GM23338 (cell line): Measurements from ENCODE around the gene KRT3. TPM values are rescaled to one million over a fixed set of nuclear protein-coding genes. Genes with fewer than 3 reads are reported as not detected.
A peak's percentile ranks its signal among the peaks of the same experiment; 100 is the strongest.

ENCODE experiments used
- ATAC-seq: fragments of 200-7000 bp; cut with Tn5 transposase; 3 replicates; pipeline ENCODE4 v1.9.1; 2020
- DNase-seq: peaks from one replicate; pipeline ENCODE4 v3.0.0-alpha.2; 2015; ENCODE audit warnings: low spot score
- H2AFZ ChIP-seq: fragments of 200-600 bp; sonication (generic); 2 replicates; pipeline ENCODE4 v1.8.0; 2016; ENCODE audit warnings: antibody characterized with exemption, mild to moderate bottlenecking, moderate library complexity
- H3F3A ChIP-seq: fragments of 200-600 bp; sonication (generic); replicated peaks from 2 replicates; pipeline ENCODE4 v1.8.0; 2017; ENCODE audit warnings: antibody characterized with exemption, mixed run types, low read depth
- H3K27ac ChIP-seq: fragments of 200-600 bp; sonication (generic); 2 replicates; pipeline ENCODE4 v1.6.1; 2016; ENCODE audit warnings: low read depth
- H3K27me3 ChIP-seq: fragments of 200-600 bp; sonication (generic); 2 replicates; pipeline ENCODE4 v1.8.0; 2016; ENCODE audit warnings: mild to moderate bottlenecking, mixed run types, moderate library complexity; ENCODE audit not compliant: insufficient read depth
- H3K36me3 ChIP-seq: fragments of 200-600 bp; sonication (generic); 2 replicates; pipeline ENCODE4 v1.8.0; 2016; ENCODE audit warnings: mild to moderate bottlenecking; ENCODE audit not compliant: insufficient read depth
- H3K4me1 ChIP-seq: fragments of 200-600 bp; sonication (generic); 2 replicates; pipeline ENCODE4 v1.8.0; 2016; ENCODE audit warnings: mild to moderate bottlenecking, moderate library complexity; ENCODE audit not compliant: insufficient read depth
- H3K4me2 ChIP-seq: fragments of 200-600 bp; sonication (generic); 2 replicates; pipeline ENCODE4 v1.7.1; 2017; ENCODE audit warnings: mixed run types
- H3K4me3 ChIP-seq: fragments of 200-600 bp; sonication (generic); 2 replicates; pipeline ENCODE4 v1.6.1; 2016; ENCODE audit warnings: mixed run types
- H3K79me2 ChIP-seq: fragments of 200-600 bp; sonication (generic); replicated peaks from 2 replicates; pipeline ENCODE4 v1.8.0; 2017; ENCODE audit warnings: mild to moderate bottlenecking; ENCODE audit not compliant: insufficient read depth
- H3K9me2 ChIP-seq: fragments of 200-600 bp; sonication (generic); 2 replicates; pipeline ENCODE4 v1.8.0; 2017; ENCODE audit not compliant: insufficient read depth
- H4K20me1 ChIP-seq: fragments of 200-600 bp; sonication (generic); replicated peaks from 2 replicates; pipeline ENCODE4 v1.8.0; 2017; ENCODE audit warnings: mild to moderate bottlenecking; ENCODE audit not compliant: insufficient read depth
- H3K27ac Mint-ChIP-seq: 2 replicates; pipeline ENCODE4 v1.8.0; 2020; ENCODE audit warnings: inconsistent platforms, mild to moderate bottlenecking, moderate library complexity, mixed read lengths
- H3K27me3 Mint-ChIP-seq: 3 replicates; pipeline ENCODE4 v1.8.0; 2022; ENCODE audit warnings: low read depth, mild to moderate bottlenecking, moderate library complexity, mixed read lengths, inconsistent platforms; ENCODE audit not compliant: insufficient read depth, poor library complexity
- H3K36me3 Mint-ChIP-seq: 3 replicates; pipeline ENCODE4 v1.8.0; 2021; ENCODE audit warnings: low read depth, mild to moderate bottlenecking, inconsistent platforms, moderate library complexity, mixed read lengths
- H3K4me1 Mint-ChIP-seq: 3 replicates; pipeline ENCODE4 v1.8.0; 2020; ENCODE audit warnings: mild to moderate bottlenecking, inconsistent platforms, mixed read lengths
- H3K4me3 Mint-ChIP-seq: 3 replicates; pipeline ENCODE4 v1.8.0; 2021; ENCODE audit warnings: moderate library complexity, mild to moderate bottlenecking, inconsistent platforms, mixed read lengths
- H3K9me3 Mint-ChIP-seq: 3 replicates; pipeline ENCODE4 v1.8.0; 2020; ENCODE audit warnings: moderate library complexity, mild to moderate bottlenecking, inconsistent platforms, mixed read lengths
- CTCF ChIP-seq, 2 experiments: fragments of 200-600 bp in 1 of 2; sonication (generic) in 1 of 2; conservative IDR thresholded peaks; 2 replicates each; pipeline versions ENCODE4 v1.5.1 to v1.6.1; 2016 to 2017; ENCODE audit warnings: antibody characterized with exemption in 2 of 2, low read depth in 2 of 2, mild to moderate bottlenecking in 2 of 2, moderate library complexity in 1 of 2
- POLR2AphosphoS5 ChIP-seq: IDR thresholded peaks from 2 replicates; pipeline ENCODE4 v1.6.1; 2016; ENCODE audit warnings: antibody characterized with exemption, low read depth
- REST ChIP-seq: IDR thresholded peaks from one replicate; pipeline ENCODE4 v1.6.1; 2018; ENCODE audit warnings: antibody characterized with exemption; ENCODE audit not compliant: unreplicated experiment
- ZNF331 ChIP-seq: fragments of 250-450 bp; sonication (Bioruptor Pico); IDR thresholded peaks from 2 replicates; pipeline ENCODE4 v1.5.0; 2020; ENCODE audit warnings: low read depth, mild to moderate bottlenecking, moderate library complexity
- ZNF462 ChIP-seq: fragments of 250-450 bp; sonication (Bioruptor Pico); IDR thresholded peaks from 2 replicates; pipeline ENCODE4 v1.5.0; 2020; ENCODE audit warnings: mild to moderate bottlenecking, moderate library complexity
- polyA plus RNA-seq: library from polyadenylated mRNA; unstranded; fragments of >200 nt; fragmentation: Nextera tagmentation; extraction: Ambion mirVana; gene quantifications from 2 replicates; pipeline ENCODE4 v1.2.1, GENCODE V29; 2016
- total RNA-seq: library from RNA; depleted of rRNA; stranded (reverse); fragments of >200 nt; shearing (Covaris generic); gene quantifications from 2 replicates; pipeline ENCODE4 v1.2.3, GENCODE V29; 2014

Gene KRT3
- total and polyA plus RNA-seq, 2 experiments from 2014 or later = not detected

GRCh38 chr12:52807544-52808470 is 11.9 kb upstream of the KRT3 start:
- Mint-ChIP-seq H3K4me3 (no peak overlapping the region), H3K36me3 (no peaks in the 10 kb centered on the region), H3K27ac (no peak overlapping the region), H3K27me3 (peaks cover 8% of the 10 kb centered on the region), H3K9me3 (no peaks in the 10 kb centered on the region), H3K4me1 (peaks cover 15% of the 10 kb centered on the region; the same call in 2 of the 3 replicates)
- H3K4me1 ChIP-seq = peaks cover 13% of the 10 kb centered on the region
- peaks cover 15% of the 10 kb centered on the region for H3K9me2 ChIP-seq
- H3K4me3 ChIP-seq = no peak overlapping the region
- no peak overlapping the region for H3K4me2 ChIP-seq
- no peak overlapping the region for H3K27ac ChIP-seq
- no peak for ATAC-seq
- no peaks in the 10 kb centered on the region for H3K36me3 ChIP-seq
- TF ChIP-seq ZNF331 (CRISPR knock-in tag) (no peak), CTCF (conservative IDR thresholded peaks at IDR 0.05; ENCODE audit: low read depth in 2 of 2) (peak in 1 of 2 experiments; percentile 33; a peak in 2 of 4 replicates), POLR2AphosphoS5 (no peak), REST (no peak), ZNF462 (CRISPR knock-in tag) (no peak)
- no peaks in the 10 kb centered on the region for H3K79me2 ChIP-seq
- H4K20me1 ChIP-seq = no peaks in the 10 kb centered on the region
- no peaks in the 10 kb centered on the region for H3K27me3 ChIP-seq
- H3F3A ChIP-seq = no peaks in the 10 kb centered on the region
- DNase-seq = no peak
- H2AFZ ChIP-seq = no peak overlapping the region
